Activated CD4-positive, CD25-positive, alpha-beta regulatory T cell treated with anti-CD3 and anti-CD28 coated beads, Interleukin-2, amount 50 U/mL, for 16 hours (primary cell): ENCODE measurements around the gene RPL10.
A peak's percentile ranks its signal among the peaks of the same experiment; 100 is the strongest.
"Not testable (repeated sequence)": the region's sequence is repeated elsewhere in the genome, so short reads cannot be mapped to it uniquely, and the experiment has no call there.

Source experiments
- DNase-seq: peaks from one replicate; pipeline ENCODE4 v3.0.0-alpha.2; 2020; ENCODE audit warnings: low read depth, low spot score

RPL10 gene

GRCh38 chrX:154378059-154378798 lies 19.9 kb upstream of the RPL10 start:
- no peak for DNase-seq

GRCh38 chrX:154378799-154379568 lies 19.2 kb upstream of the RPL10 start, which contains the start of gene EMD:
TSS of gene EMD (plus strand) at chrX:154379295. CDS start at chrX:154379485, 190 bp downstream.
- DNase-seq: peak; percentile 92

GRCh38 chrX:154379569-154379951 lies 18.6 kb upstream of the RPL10 start:
- no peak for DNase-seq

- DNase-seq: no peak
These were observed 18.0 kb upstream of the RPL10 start for GRCh38 chrX:154380153-154380552.

- DNase-seq: no peak
These were observed 17.4 kb upstream of the RPL10 start for GRCh38 chrX:154380787-154381186.

GRCh38 chrX:154381271-154381670 lies 16.9 kb upstream of the RPL10 start:
- DNase-seq: no peak

- no peak for DNase-seq
These were observed 15.6 kb upstream of the RPL10 start for GRCh38 chrX:154382483-154383069.

- DNase-seq: no peak
These were observed 14.6 kb upstream of the RPL10 start for GRCh38 chrX:154383359-154384283.

- DNase-seq: no peak
These were observed 13.8 kb upstream of the RPL10 start for GRCh38 chrX:154384284-154384892.

- not testable (repeated sequence) for DNase-seq
These were observed 10.1 kb upstream of the RPL10 start for GRCh38 chrX:154388094-154388493.

GRCh38 chrX:154388649-154389048 lies 9.5 kb upstream of the RPL10 start:
- not testable (repeated sequence) for DNase-seq

- DNase-seq: not testable (repeated sequence)
These were observed 8.1 kb upstream of the RPL10 start for GRCh38 chrX:154389812-154390747.

GRCh38 chrX:154396363-154396762 lies 1.8 kb upstream of the RPL10 start:
- DNase-seq: not testable (repeated sequence)

- no peak for DNase-seq
These were observed 947 bp upstream of the RPL10 start for GRCh38 chrX:154396973-154397887.

GRCh38 chrX:154398668-154399526 lies 720 bp downstream of the RPL10 start:
- DNase-seq: peak; percentile 71

GRCh38 chrX:154399527-154400368 lies 1.6 kb downstream of the RPL10 start:
- no peak for DNase-seq

GRCh38 chrX:154400369-154400817 lies 2.2 kb downstream of the RPL10 start:
- not testable (repeated sequence) for DNase-seq
